ENCODE results near the gene PSMD1. TPM values are rescaled to one million over a fixed set of nuclear protein-coding genes. Genes with fewer than 3 reads are reported as not detected.

PSMD1 gene
- total RNA-seq, 4 donors from 2014 or later = 47.9 to 79.3 (median 61.9) TPM

DNA sequence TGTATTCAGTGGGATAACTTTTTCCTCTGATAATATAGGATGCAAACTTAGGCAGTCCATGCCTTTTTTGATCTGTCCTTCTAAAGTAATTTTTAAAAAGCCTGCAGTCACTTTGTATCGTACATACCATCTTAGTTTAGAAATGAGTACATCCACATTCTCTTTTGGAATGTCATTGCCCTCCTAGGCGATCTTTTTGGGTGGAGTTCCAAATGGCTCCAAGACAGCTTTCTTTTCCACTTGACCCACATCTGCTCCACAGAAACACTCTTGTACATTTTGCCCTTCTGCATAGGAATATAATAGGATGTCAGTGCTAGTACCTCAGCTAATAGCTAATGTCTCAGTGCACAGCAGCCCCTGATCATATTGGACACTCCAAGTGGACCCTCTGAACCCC, 90.0 kb downstream of the PSMD1 start:
- no peak for TF ChIP-seq CTCF (IDR thresholded peaks at IDR 0.05)
- no peak for TF ChIP-seq EP300 (IDR thresholded peaks at IDR 0.05)
- TF ChIP-seq POLR2A (IDR thresholded peaks at IDR 0.05) = no peak
- no peak for DNase-seq (ENCODE audit: low spot score in 2 of 2)
- 82 to 89% methylated on average over 2 of the region's 2 CpGs for WGBS, 2 donors
- peaks cover 0 to 43% (median 0%) of the 10 kb centered on the region in 3 donors for H3K36me3 ChIP-seq
- no peaks in the 10 kb centered on the region for H3K4me1 ChIP-seq
- no peak overlapping the region for H3K4me3 ChIP-seq
- no peaks in the 10 kb centered on the region for H3K27me3 ChIP-seq
- no peaks in the 10 kb centered on the region for H3K9me3 ChIP-seq
- H3K27ac ChIP-seq = no peak overlapping the region

- TF ChIP-seq POLR2A (IDR thresholded peaks at IDR 0.05) (no peak), CTCF (IDR thresholded peaks at IDR 0.05) (no peak), EP300 (IDR thresholded peaks at IDR 0.05) (no peak)
- no peak overlapping the region for H3K27ac ChIP-seq
- peaks cover 0 to 53% (median 2%) of the 10 kb centered on the region in 3 donors for H3K36me3 ChIP-seq
- H3K9me3 ChIP-seq = no peaks in the 10 kb centered on the region
- H3K4me3 ChIP-seq = no peak overlapping the region
- WGBS, 2 donors = 81% methylated on average over 8 of the region's 8 CpGs
- H3K4me1 ChIP-seq = no peaks in the 10 kb centered on the region
- DNase-seq (ENCODE audit: low spot score in 2 of 2) = no peak
- H3K27me3 ChIP-seq = no peaks in the 10 kb centered on the region
These were observed 96.3 kb downstream of the PSMD1 start for GRCh38 chr2:231152800-231153557.

DNA sequence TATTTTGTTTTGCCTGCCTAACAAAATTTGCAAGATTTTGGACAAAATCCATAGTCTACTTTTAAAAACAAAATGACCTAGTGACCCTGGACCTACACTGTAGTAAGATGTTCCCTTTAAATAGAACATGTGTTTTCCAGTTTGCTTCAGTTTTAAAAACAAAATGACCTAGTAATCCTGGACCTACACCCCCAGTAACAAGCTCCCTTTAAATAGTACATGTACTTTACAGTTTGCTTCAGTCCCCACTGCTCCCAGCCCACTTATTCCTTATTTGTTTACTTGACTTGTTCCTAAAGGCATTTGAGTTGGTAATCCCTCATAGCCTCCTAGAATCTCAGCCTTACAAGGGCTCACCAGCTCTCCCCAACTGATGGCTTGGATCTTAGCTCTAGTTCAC, 102.6 kb downstream of the PSMD1 start:
- Histone ChIP-seq H3K27ac (peak overlapping the region in 1 of 4 donors; percentile 16), H3K4me3 (no peak overlapping the region), H3K4me1 (peaks cover 0 to 28% (median 9%) of the 10 kb centered on the region in 4 donors), H3K9me3 (no peaks in the 10 kb centered on the region), H3K36me3 (peaks cover 0 to 10% (median 0%) of the 10 kb centered on the region in 3 donors), H3K27me3 (no peaks in the 10 kb centered on the region)
- no peak for DNase-seq (ENCODE audit: low spot score in 2 of 2)
- TF ChIP-seq POLR2A (IDR thresholded peaks at IDR 0.05) = no peak
- no peak for TF ChIP-seq CTCF (IDR thresholded peaks at IDR 0.05)
- TF ChIP-seq EP300 (IDR thresholded peaks at IDR 0.05) = no peak

- Histone ChIP-seq H3K36me3 (peaks cover 0 to 14% (median 0%) of the 10 kb centered on the region in 3 donors), H3K4me3 (no peak overlapping the region), H3K27me3 (no peaks in the 10 kb centered on the region), H3K4me1 (peaks cover 0 to 28% (median 9%) of the 10 kb centered on the region in 4 donors), H3K27ac (peak overlapping the region in 2 of 4 donors; percentile 78 to 82), H3K9me3 (no peaks in the 10 kb centered on the region)
- WGBS, 2 donors = 91 to 92% methylated on average over 5 of the region's 5 CpGs
- no peak for TF ChIP-seq POLR2A (IDR thresholded peaks at IDR 0.05)
- no peak for TF ChIP-seq CTCF (IDR thresholded peaks at IDR 0.05)
- TF ChIP-seq EP300 (IDR thresholded peaks at IDR 0.05) = no peak
- no peak for DNase-seq (ENCODE audit: low spot score in 2 of 2)
These were observed 104.0 kb downstream of the PSMD1 start for GRCh38 chr2:231160701-231161100.

DNA sequence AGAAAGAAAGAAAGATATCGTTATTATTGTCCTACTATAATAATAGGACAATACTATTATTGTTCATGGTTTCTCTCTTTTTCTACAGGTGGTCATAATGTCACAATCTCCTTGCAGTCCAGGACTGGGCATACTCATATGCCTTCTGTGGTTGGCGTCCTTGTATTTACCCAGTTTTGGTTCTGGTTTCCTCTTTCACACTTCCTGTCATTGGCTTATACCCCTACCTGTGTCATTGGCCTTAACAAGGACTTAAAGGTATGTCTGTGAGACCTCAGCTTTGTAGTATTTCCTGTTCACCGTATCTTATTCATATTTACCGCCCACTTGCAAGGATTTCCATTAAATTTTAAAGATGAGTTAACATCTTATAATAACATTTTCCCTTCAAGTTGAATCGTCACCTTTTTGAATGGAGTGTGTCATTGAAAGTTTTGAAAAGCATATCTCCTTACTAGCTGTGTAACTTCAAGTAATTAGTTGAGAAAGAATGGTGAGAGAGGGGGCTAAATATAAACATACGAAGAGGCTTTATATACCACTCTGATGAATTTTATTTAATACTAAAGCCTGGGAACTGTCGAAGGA, 104.7 kb downstream of the PSMD1 start:
- 77 to 79% methylated on average over 7 of the region's 7 CpGs for WGBS, 2 donors
- H3K27ac ChIP-seq = peak overlapping the region in 3 of 4 donors; percentile 9 to 82 (median 78)

More for the DNA sequence above, 104.7 kb downstream of the PSMD1 start:
- no peak for DNase-seq (ENCODE audit: low spot score in 2 of 2)
- H3K36me3 ChIP-seq = peaks cover 0 to 21% (median 0%) of the 10 kb centered on the region in 3 donors
- H3K4me1 ChIP-seq = peaks cover 0 to 28% (median 9%) of the 10 kb centered on the region in 4 donors
- H3K27me3 ChIP-seq = no peaks in the 10 kb centered on the region
- TF ChIP-seq CTCF (IDR thresholded peaks at IDR 0.05) = no peak
- no peak for TF ChIP-seq POLR2A (IDR thresholded peaks at IDR 0.05)
- TF ChIP-seq EP300 (IDR thresholded peaks at IDR 0.05) = no peak
- H3K9me3 ChIP-seq = no peaks in the 10 kb centered on the region
- no peak overlapping the region for H3K4me3 ChIP-seq
